ENCODE results near the gene KNDC1. TPM values are rescaled to one million over a fixed set of nuclear protein-coding genes. Genes with fewer than 3 reads are reported as not detected.

KNDC1 gene
- polyA plus RNA-seq, 1 donor (not counting 4 experiments of a cell fraction or from before 2014, with no cell fraction given): 0.20 TPM

DNA sequence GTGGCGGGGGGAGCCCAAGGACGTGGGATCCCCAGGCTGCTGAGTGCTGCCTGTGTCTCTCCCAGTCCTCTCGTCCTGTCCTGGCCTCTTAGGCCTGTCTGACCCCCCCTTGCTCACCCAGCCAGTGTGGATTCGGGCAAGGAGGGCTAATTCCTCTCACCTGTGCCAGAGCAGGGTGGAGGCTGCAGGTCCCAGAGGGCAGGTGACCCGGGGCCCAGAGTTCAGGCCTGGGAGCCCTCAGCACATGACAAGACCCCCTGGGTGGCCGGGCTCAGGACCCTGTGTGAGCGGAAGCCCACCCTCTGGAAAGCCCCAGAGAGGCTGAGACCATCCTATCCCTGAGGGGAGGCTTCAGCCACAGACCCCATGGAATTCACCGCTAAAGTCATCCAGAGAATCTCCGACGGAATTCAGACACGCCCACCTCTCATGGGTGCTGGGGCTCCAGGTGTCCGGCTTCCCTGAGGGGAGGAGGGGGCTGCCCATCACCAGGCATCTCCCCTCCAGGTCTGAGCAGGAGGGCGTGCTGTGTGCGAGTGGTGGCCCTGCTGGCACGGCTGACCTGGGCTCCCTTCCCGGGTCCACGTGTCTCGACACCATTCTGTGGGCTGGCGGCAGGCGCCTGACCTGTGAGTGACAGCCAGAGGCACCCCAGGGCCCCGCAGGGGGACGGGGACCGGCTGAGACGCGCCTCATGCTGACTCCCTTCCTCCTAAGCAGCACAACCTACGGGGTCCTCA, 5.0 kb downstream of the KNDC1 start:
- Histone ChIP-seq H3K27ac (ENCODE audit: control insufficient read depth, insufficient read depth, low read length) (no peak overlapping the region), H3K4me3 (ENCODE audit: control insufficient read depth in 2 of 3, extremely low read depth in 1 of 3, insufficient read depth in 2 of 3, low read depth in 1 of 3, low read length in 3 of 3) (no peak overlapping the region), H3K4me1 (ENCODE audit: control insufficient read depth, extremely low read depth, insufficient read depth, low read length) (no peaks in the 10 kb centered on the region), H3K27me3 (ENCODE audit: control insufficient read depth, extremely low read depth, insufficient read depth, low read length) (peaks cover 28% of the 10 kb centered on the region), H3K9ac (ENCODE audit: control insufficient read depth, extremely low read depth, insufficient read depth, low read length) (no peak overlapping the region), H2AFZ (ENCODE audit: control insufficient read depth, low read length) (no peak overlapping the region), H4K20me1 (ENCODE audit: control insufficient read depth, extremely low read depth, insufficient read depth, low read length) (no peaks in the 10 kb centered on the region), H3K36me3 (ENCODE audit: control insufficient read depth in 2 of 2, extremely low read depth in 1 of 2, insufficient read depth in 2 of 2, low read length in 2 of 2) (no peaks in the 10 kb centered on the region), H3K79me2 (ENCODE audit: control insufficient read depth, insufficient read depth, low read length) (no peaks in the 10 kb centered on the region), H3K4me2 (ENCODE audit: control insufficient read depth, extremely low read depth, insufficient read depth, low read depth, low read length) (no peak overlapping the region), H3K9me1 (ENCODE audit: control insufficient read depth, extremely low read depth, insufficient read depth, low read length) (no peaks in the 10 kb centered on the region), H3K9me3 (ENCODE audit: control insufficient read depth, low read depth, low read length) (peaks cover 3% of the 10 kb centered on the region)
- TF ChIP-seq EZH2 (IDR thresholded peaks at IDR 0.05; ENCODE audit: low read length): no peak
- FAIRE-seq: no peak
- dilution Hi-C loops (cut with MboI; ENCODE audit: extremely low pct_ligation_motif_present, low sequenced_read_pairs): no loop called here
- no peak for DNase-seq (ENCODE audit: low read depth, low spot score)

DNA sequence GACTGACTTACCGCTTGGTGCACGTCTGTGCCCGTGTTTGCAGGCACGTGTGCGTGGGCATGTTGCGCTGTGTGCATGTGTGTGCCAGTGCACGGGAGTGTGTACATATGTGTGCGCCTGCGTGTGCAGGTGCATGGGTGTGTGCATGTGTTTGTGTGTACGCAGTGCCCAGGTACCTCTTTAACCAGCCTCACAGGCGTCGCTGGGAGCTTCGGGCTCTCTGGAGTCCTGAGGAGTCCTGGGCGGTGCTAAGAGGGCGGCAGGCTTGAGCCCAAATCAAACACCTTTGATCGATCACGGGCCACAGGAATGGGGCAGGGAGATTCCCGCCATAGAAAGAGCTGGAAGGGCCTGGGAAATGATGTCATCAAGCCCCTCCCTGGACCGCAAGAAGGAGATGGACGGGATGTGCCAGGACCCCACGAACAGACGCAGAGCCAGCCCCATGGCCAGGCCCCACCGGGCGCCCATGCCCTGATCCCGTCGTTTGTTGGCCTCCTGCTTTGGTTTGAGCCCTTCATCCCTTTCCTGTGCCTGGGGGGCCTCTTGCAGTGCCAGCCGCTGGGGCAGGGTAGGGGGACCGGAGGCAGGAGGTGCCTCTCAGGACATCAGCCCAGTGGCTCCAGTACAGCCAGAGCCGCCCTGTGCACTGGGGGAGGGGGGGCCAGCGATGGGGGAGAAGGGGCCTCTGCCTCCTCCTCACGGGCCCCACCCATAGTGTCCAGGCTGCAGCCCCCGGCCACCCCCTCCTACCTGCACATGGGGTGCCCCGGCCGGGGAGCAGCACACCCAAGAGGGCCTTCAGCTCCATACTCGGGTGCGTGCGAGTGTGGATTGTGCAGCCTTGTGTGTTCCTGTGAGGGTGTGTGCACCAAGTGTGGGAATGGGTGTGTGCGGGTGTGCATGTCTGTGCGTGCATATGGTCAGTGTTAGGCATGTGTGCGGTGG, 5.8 kb downstream of the KNDC1 start:
- FAIRE-seq: no peak
- Histone ChIP-seq H3K27me3 (ENCODE audit: control insufficient read depth, extremely low read depth, insufficient read depth, low read length) (peaks cover 24% of the 10 kb centered on the region), H2AFZ (ENCODE audit: control insufficient read depth, low read length) (no peak overlapping the region), H3K4me2 (ENCODE audit: control insufficient read depth, extremely low read depth, insufficient read depth, low read depth, low read length) (no peak overlapping the region), H4K20me1 (ENCODE audit: control insufficient read depth, extremely low read depth, insufficient read depth, low read length) (no peaks in the 10 kb centered on the region), H3K9me1 (ENCODE audit: control insufficient read depth, extremely low read depth, insufficient read depth, low read length) (no peaks in the 10 kb centered on the region), H3K9me3 (ENCODE audit: control insufficient read depth, low read depth, low read length) (peaks cover 3% of the 10 kb centered on the region), H3K4me3 (ENCODE audit: control insufficient read depth in 2 of 3, extremely low read depth in 1 of 3, insufficient read depth in 2 of 3, low read depth in 1 of 3, low read length in 3 of 3) (no peak overlapping the region), H3K79me2 (ENCODE audit: control insufficient read depth, insufficient read depth, low read length) (no peaks in the 10 kb centered on the region), H3K9ac (ENCODE audit: control insufficient read depth, extremely low read depth, insufficient read depth, low read length) (no peak overlapping the region), H3K4me1 (ENCODE audit: control insufficient read depth, extremely low read depth, insufficient read depth, low read length) (no peaks in the 10 kb centered on the region), H3K36me3 (ENCODE audit: control insufficient read depth in 2 of 2, extremely low read depth in 1 of 2, insufficient read depth in 2 of 2, low read length in 2 of 2) (no peaks in the 10 kb centered on the region), H3K27ac (ENCODE audit: control insufficient read depth, insufficient read depth, low read length) (no peak overlapping the region)
- DNase-seq (ENCODE audit: low read depth, low spot score): no peak
- TF ChIP-seq, protein P1, sequence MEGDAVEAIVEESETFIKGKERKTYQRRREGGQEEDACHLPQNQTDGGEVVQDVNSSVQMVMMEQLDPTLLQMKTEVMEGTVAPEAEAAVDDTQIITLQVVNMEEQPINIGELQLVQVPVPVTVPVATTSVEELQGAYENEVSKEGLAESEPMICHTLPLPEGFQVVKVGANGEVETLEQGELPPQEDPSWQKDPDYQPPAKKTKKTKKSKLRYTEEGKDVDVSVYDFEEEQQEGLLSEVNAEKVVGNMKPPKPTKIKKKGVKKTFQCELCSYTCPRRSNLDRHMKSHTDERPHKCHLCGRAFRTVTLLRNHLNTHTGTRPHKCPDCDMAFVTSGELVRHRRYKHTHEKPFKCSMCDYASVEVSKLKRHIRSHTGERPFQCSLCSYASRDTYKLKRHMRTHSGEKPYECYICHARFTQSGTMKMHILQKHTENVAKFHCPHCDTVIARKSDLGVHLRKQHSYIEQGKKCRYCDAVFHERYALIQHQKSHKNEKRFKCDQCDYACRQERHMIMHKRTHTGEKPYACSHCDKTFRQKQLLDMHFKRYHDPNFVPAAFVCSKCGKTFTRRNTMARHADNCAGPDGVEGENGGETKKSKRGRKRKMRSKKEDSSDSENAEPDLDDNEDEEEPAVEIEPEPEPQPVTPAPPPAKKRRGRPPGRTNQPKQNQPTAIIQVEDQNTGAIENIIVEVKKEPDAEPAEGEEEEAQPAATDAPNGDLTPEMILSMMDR (optimal IDR thresholded peaks at IDR 0.05 in 1 of 3, IDR thresholded peaks at IDR 0.05 in 1 of 3, conservative IDR thresholded peaks at IDR 0.05 in 1 of 3; ENCODE audit: extremely low read depth in 1 of 3, insufficient read depth in 2 of 3, low read length in 3 of 3): no peak
- no peak for TF ChIP-seq EZH2 (IDR thresholded peaks at IDR 0.05; ENCODE audit: low read length)
- dilution Hi-C loops (cut with MboI; ENCODE audit: extremely low pct_ligation_motif_present, low sequenced_read_pairs): no loop called here
